GM21526 (cell line): ENCODE data around the gene MAP7.
"Not testable (repeated sequence)": the region's sequence is repeated elsewhere in the genome, so short reads cannot be mapped to it uniquely, and the experiment has no call there.

Experiments
- ATAC-seq: cut with Tn5 transposase; IDR thresholded peaks from one replicate; pipeline ENCODE4 v1.9.1; 2021; ENCODE audit warnings: moderate library complexity; ENCODE audit not compliant: unreplicated experiment, low FRiP score

The MAP7 gene

GRCh38 chr6:136510299-136510698 lies 39.9 kb downstream of the MAP7 start:
- ATAC-seq = no peak

GRCh38 chr6:136508725-136509392 lies 41.4 kb downstream of the MAP7 start:
- ATAC-seq = no peak

- ATAC-seq = no peak
Observed at GRCh38 chr6:136506124-136506799, 44.0 kb downstream of the MAP7 start.

GRCh38 chr6:136503303-136504029 lies 46.8 kb downstream of the MAP7 start:
- ATAC-seq = no peak

GRCh38 chr6:136502786-136503185 lies 47.4 kb downstream of the MAP7 start:
- ATAC-seq = no peak

- ATAC-seq = no peak
Observed at GRCh38 chr6:136501514-136501913, 48.7 kb downstream of the MAP7 start.

GRCh38 chr6:136501096-136501495 lies 49.1 kb downstream of the MAP7 start:
- ATAC-seq = no peak

GRCh38 chr6:136500414-136500813 lies 49.8 kb downstream of the MAP7 start:
- ATAC-seq = no peak

- ATAC-seq = no peak
Observed at GRCh38 chr6:136499370-136499769, 50.9 kb downstream of the MAP7 start.

GRCh38 chr6:136496449-136496848 lies 53.8 kb downstream of the MAP7 start:
- ATAC-seq = not testable (repeated sequence)

GRCh38 chr6:136494710-136495109 lies 55.5 kb downstream of the MAP7 start:
- no peak for ATAC-seq

- no peak for ATAC-seq
Observed at GRCh38 chr6:136494059-136494458, 56.2 kb downstream of the MAP7 start.

GRCh38 chr6:136492409-136492808 lies 57.8 kb downstream of the MAP7 start:
- no peak for ATAC-seq

GRCh38 chr6:136491754-136492153 lies 58.5 kb downstream of the MAP7 start:
- ATAC-seq = no peak

- no peak for ATAC-seq
Observed at GRCh38 chr6:136491251-136491650, 59.0 kb downstream of the MAP7 start.

GRCh38 chr6:136489689-136490033 lies 60.6 kb downstream of the MAP7 start:
- not testable (repeated sequence) for ATAC-seq

GRCh38 chr6:136487759-136488425 lies 62.3 kb downstream of the MAP7 start:
- no peak for ATAC-seq

GRCh38 chr6:136486357-136486756 lies 63.9 kb downstream of the MAP7 start:
- no peak for ATAC-seq

GRCh38 chr6:136483906-136484305 lies 66.3 kb downstream of the MAP7 start:
- ATAC-seq = no peak

GRCh38 chr6:136483005-136483404 lies 67.2 kb downstream of the MAP7 start:
- ATAC-seq = not testable (repeated sequence)

GRCh38 chr6:136477548-136477947 lies 72.7 kb downstream of the MAP7 start:
- ATAC-seq = no peak
